Transverse colon (tissue), 3 donors: Measurements from ENCODE around the gene FAM20C.

ENCODE experiments used
- CTCF ChIP-seq, 5 experiments: fragments of 200-600 bp in 3 of 5; fragments of 450-650 bp in 2 of 5; sonication (generic) in 3 of 5; IDR thresholded peaks; 1 replicate in 2 of 5; 2 replicates in 3 of 5; pipeline ENCODE4 v1.5.1; 2016 to 2017; ENCODE audit warnings: antibody characterized with exemption in 5 of 5, inconsistent platforms in 3 of 5, mild to moderate bottlenecking in 2 of 5, moderate library complexity in 1 of 5
- POLR2A ChIP-seq: fragments of 450-650 bp; IDR thresholded peaks from one replicate; pipeline ENCODE4 v1.6.1; 2016; ENCODE audit warnings: antibody characterized with exemption, mild to moderate bottlenecking, moderate library complexity

GRCh38 chr7:205115-206010 lies 13.0 kb downstream of the FAM20C start:
- TF ChIP-seq POLR2A, result no peak
- TF ChIP-seq CTCF (IDR thresholded peaks at IDR 0.05), result no peak
